Measurements from ENCODE around the gene PPP6R2.

GRCh38 chr22:50485221-50486131, 142.3 kb downstream of the PPP6R2 start:
- TF ChIP-seq CTCF (conservative IDR thresholded peaks at IDR 0.05 in 1 of 2, IDR thresholded peaks at IDR 0.05 in 1 of 2; ENCODE audit: low read depth in 1 of 2, low read length in 2 of 2), result no peak
- peak; percentile 9 for TF ChIP-seq EZH2 (IDR thresholded peaks at IDR 0.05; ENCODE audit: low read length, missing control alignments)
